IMR-90 (cell line): ENCODE measurements around the gene CACNA1D.

Experiments
- BHLHE40 ChIP-seq: fragments of 150-350 bp; IDR thresholded peaks from 2 replicates; pipeline ENCODE4 v1.6.1; 2016; ENCODE audit warnings: mild to moderate bottlenecking, low read depth, low read length
- CTCF ChIP-seq: conservative IDR thresholded peaks from 2 replicates; pipeline ENCODE4 v1.5.1; 2012; ENCODE audit warnings: mild to moderate bottlenecking, low read depth, low read length, improper control_type of control experiment
- MAFK ChIP-seq: IDR thresholded peaks from 2 replicates; pipeline ENCODE4 v1.6.1; 2012; ENCODE audit warnings: low read depth, low read length, improper control_type of control experiment
- MXI1 ChIP-seq: IDR thresholded peaks from 2 replicates; pipeline ENCODE4 v1.6.1; 2012; ENCODE audit warnings: low read depth, mild to moderate bottlenecking, low read length, moderate library complexity, borderline replicate concordance
- POLR2A ChIP-seq: IDR thresholded peaks from 2 replicates; pipeline ENCODE4 v1.6.1; 2012; ENCODE audit warnings: mild to moderate bottlenecking, low read depth, low read length
- RFX5 ChIP-seq: IDR thresholded peaks from 2 replicates; pipeline ENCODE4 v1.8.0; 2012; ENCODE audit warnings: low read depth, mild to moderate bottlenecking, low read length, moderate library complexity
- TF ChIP-seq, protein P1 (sequence below): fragments of 150-350 bp; IDR thresholded peaks from 2 replicates; pipeline ENCODE4 v1.6.1; 2017; ENCODE audit warnings: mild to moderate bottlenecking, antibody characterized with exemption, low read length, low read depth

- TF ChIP-seq BHLHE40 (no peak), CTCF (no peak), MAFK (no peak), RFX5 (no peak), POLR2A (no peak), MXI1 (no peak)
- TF ChIP-seq, protein P1, sequence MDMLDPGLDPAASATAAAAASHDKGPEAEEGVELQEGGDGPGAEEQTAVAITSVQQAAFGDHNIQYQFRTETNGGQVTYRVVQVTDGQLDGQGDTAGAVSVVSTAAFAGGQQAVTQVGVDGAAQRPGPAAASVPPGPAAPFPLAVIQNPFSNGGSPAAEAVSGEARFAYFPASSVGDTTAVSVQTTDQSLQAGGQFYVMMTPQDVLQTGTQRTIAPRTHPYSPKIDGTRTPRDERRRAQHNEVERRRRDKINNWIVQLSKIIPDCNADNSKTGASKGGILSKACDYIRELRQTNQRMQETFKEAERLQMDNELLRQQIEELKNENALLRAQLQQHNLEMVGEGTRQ = no peak
These were observed 281.4 kb downstream of the CACNA1D start for GRCh38 chr3:53775834-53776251.
